ENCODE results near the gene UGT1A3. TPM values are rescaled to one million over a fixed set of nuclear protein-coding genes. Genes with fewer than 3 reads are reported as not detected.

The UGT1A3 gene
- polyA plus RNA-seq, 1 donor = not detected

DNA sequence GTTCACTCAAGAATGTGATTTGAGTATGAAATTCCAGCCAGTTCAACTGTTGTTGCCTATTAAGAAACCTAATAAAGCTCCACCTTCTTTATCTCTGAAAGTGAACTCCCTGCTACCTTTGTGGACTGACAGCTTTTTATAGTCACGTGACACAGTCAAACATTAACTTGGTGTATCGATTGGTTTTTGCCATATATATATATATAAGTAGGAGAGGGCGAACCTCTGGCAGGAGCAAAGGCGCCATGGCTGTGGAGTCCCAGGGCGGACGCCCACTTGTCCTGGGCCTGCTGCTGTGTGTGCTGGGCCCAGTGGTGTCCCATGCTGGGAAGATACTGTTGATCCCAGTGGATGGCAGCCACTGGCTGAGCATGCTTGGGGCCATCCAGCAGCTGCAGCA is 31.2 kb downstream of the UGT1A3 start, which contains the start of gene UGT1A1:
UGT1A1 (plus strand) TSS at position 228 of the 400 bp plus-strand sequence; CDS start at position 246, 18 bp downstream.
- no peak for DNase-seq

- DNase-seq = no peak
Observed at GRCh38 chr2:233761040-233761769, 32.4 kb downstream of the UGT1A3 start.

GRCh38 chr2:233764264-233764663 is 35.4 kb downstream of the UGT1A3 start:
- DNase-seq = no peak

DNA sequence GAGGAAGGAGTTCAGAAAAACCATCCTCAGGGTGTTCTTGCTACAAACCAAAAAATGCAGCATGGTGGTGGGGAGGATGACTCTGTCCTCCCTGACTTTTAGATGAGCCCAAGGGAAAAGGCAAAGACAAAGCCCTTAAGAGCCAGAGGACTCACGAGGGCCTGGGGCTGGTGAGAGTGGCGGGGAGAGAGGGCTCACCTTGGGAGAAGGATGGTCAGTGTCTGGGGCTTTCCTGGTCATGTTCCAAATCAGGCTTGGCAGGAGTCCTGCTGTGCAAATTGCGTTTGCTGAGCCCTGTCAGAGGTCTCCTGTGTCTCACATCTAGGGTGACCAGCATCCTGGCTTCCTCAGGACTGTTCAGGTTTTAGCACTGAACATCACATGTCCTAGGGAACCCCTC is 35.9 kb downstream of the UGT1A3 start:
- DNase-seq = no peak

GRCh38 chr2:233766416-233766815 is 37.6 kb downstream of the UGT1A3 start:
- DNase-seq = no peak

- no peak for DNase-seq
Observed at GRCh38 chr2:233768076-233768475, 39.2 kb downstream of the UGT1A3 start.

- no peak for DNase-seq
Observed at GRCh38 chr2:233769260-233769659, 40.4 kb downstream of the UGT1A3 start.

GRCh38 chr2:233772153-233772552 is 43.3 kb downstream of the UGT1A3 start:
- no peak for DNase-seq

GRCh38 chr2:233772583-233772982 is 43.7 kb downstream of the UGT1A3 start:
- DNase-seq = no peak

DNA sequence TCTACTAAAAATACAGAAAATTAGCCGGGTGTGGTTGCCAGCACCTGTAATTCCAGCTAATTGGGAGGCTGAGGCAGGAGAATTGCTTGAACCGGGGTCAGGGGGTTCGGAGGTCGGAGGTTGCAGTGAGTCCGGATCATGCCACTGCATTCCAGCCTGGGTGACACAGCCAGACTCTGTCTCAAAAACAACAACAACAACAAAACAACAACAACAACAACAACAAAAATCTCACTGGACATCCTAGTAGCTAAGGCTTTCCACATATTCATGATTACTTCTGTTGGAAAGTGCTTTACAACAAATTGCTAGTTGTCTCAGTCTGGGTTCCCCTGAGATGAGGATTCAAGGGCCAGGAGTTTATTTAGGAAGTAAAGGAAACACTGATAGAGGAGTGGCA is 45.0 kb downstream of the UGT1A3 start:
- no peak for DNase-seq

GRCh38 chr2:233775414-233775813 is 46.6 kb downstream of the UGT1A3 start:
- DNase-seq = no peak

DNA sequence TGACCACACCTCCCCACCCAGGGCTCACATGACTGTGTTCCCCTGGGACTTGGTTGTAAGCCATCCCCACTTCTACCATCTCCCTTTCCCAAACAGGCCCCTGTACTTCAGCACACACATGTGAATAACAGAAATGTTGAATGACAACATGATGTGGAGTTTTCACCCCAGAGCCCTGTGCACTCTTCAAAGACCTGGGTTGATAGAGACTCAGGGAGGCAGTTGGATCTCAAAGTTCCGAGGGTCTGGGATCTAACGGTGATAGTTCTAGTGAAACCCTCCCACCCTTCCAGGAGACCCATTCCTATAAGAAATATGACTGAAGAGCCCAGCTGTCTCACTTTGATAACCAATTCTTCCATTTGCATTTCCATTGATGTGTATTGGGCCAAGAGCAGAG is 49.2 kb downstream of the UGT1A3 start, which contains the start of gene MROH2A:
MROH2A (plus strand) TSS at position 301 of the 400 bp plus-strand sequence. CDS start 1,029 bp downstream, outside the sequence.
- DNase-seq = no peak

GRCh38 chr2:233779722-233780121 is 50.9 kb downstream of the UGT1A3 start:
- no peak for DNase-seq

DNA sequence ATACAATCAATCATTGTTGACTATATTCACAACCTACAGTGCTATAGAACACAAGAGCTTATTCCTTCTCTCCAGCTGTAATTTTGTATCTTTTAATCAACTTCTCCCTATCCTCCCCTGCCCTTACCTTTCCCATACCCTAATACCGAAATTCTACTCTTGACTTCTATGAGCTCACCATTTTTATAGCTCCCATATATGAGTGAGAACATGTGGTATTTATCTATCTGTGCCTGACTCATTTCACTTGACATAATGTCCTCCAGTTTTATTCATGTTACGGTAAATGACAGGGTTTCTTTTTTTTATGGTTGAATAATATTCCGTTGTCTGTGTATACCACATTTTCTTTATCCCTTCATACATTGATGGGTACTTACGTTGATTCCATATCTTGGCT is 51.9 kb downstream of the UGT1A3 start:
- DNase-seq = no peak

DNA sequence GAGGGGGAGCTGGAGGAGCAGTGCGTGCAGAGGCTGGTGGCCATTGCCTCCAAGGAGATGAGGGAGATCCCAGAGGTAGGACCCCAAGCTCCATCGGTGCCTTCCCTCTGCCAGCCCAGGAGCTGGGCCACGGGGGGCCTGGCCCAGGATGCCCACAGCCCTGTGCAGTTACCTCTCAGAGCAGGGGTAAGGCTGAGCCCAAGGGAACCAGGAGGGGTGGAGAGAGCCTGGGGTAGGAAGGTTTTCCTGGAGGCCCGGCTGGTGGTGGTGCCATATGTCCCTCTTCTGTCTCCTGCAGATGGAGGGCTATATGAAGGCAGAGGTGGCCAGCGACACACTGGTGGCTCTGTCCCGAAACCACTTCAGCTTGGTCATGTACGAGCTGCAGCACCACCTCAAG is 60.7 kb downstream of the UGT1A3 start:
- DNase-seq = no peak

DNA sequence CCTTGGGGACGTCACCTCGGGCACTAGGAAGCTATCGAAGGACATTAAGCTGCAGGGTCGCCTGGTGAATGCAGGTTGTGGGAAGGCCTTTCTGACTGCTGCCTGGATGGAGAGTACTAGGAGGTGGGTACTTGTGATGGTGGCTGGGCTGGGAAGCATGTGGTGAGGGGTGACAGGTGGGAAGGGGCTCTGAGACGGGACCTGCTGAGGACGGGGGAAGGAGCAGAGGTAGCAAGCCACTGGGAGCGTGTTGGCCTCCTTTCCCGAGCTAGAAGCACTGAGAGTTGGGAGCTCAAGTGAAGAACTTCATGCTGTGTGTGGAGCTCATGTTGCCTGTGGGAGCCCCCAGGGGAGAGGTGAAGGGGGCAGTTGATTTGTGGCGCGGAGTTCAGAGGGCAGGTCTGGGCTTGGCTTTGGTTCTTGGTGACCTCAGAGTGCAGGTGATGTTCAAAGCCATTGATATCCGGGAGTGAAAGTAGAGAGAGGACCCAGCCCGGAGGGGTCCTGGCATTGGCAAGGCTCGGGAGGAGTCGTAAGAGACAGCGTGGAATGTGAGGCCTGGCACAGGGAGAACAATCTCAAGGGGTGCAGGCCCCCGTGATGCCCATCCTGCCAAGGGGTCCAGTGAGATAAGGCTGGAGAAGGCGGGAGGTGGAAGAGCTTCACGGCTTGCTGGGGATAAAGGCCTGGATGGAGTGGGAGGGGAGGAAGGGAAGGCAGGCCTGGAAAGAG is 62.5 kb downstream of the UGT1A3 start:
- DNase-seq = no peak

- no peak for DNase-seq
Observed at GRCh38 chr2:233791883-233792329, 63.1 kb downstream of the UGT1A3 start.

DNA sequence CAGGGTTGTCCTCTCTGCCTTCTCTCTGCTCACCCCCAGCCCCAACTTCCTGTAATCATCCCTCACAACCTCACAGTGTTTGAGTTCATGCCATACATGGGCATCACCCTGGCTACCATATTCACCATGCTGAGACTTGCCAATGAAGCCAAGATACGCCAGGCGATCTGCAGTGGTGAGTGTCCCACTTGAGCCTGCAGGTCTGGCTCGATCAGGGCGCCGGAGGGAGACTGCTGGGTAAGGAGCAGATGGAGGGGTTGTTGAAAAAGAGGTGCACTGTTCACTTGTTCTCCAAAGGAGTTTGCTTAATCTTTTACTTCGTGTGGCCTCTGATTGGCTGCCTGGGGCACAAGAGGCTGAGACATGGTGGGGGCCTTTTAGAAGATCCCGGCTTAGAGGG is 63.9 kb downstream of the UGT1A3 start:
- DNase-seq = no peak

DNA sequence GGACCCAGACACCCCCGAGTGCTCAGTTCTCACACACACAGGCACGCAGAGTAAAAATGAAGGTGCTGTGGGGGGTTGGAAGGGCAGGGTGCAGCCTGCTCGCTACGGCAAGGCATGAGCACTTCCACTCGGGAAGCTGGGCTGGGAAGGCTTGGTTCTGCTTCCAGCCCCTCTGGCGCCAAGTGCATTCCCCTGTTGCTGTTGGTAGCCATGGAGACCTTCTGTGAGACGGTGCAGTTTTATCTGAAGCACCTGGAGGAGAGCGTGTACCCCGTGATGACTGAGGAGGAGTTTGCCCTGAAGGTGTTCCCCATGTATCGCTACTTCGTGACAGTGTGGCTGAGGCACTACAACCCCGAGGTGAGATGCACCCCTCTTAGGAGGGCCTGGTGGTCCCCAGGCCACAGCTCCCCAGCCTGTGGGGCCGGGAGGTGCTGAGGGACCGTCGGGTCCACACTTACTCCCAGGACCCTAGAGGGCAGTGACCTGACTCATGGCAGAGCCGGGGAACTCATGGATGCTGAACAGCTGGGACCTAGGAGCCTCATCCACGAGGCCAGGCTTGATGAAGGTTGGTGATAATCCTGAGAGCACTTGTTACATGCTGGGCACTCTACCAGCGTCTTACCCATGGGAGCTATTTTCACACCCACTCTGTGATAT is 64.8 kb downstream of the UGT1A3 start:
- DNase-seq = no peak

GRCh38 chr2:233794128-233794658 is 65.4 kb downstream of the UGT1A3 start:
- no peak for DNase-seq

DNA sequence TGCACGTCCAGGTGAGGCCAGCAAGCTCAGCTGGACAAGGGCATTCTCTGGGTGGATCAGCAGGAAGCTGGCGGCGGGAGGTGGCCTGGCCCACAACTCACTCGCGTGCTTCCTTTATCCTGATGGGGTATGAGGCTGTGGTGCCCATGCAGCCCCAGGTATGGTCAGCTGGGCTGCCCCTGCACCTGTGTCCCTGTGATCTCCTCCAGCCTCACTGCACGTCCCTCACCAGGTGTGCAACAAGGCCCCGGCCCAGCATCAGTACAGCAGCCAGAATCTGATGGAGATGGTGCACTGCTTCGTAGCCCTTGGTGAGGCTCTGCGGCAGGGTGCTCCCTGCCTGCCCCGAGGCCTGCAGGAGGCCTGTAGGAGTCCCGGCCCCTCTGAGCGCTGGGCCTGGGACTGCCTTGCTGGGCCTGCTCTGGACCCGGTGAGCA is 66.9 kb downstream of the UGT1A3 start:
- DNase-seq = no peak

- DNase-seq = no peak
Observed at GRCh38 chr2:233796254-233796653, 67.4 kb downstream of the UGT1A3 start.
